Endodermal cell (in vitro differentiated cells): ENCODE results near the gene NFIA. TPM values are rescaled to one million over a fixed set of nuclear protein-coding genes. Genes with fewer than 3 reads are reported as not detected.

ENCODE experiments used
- DNase-seq: peaks from one replicate; pipeline ENCODE4 v3.0.0-alpha.2; 2017
- H3K27ac ChIP-seq: 2 replicates; pipeline ENCODE4 v1.5.1; 2013; ENCODE audit warnings: mild to moderate bottlenecking, low read depth, low read length, moderate library complexity
- H3K27me3 ChIP-seq: 2 replicates; pipeline ENCODE4 v1.6.1; 2013; ENCODE audit warnings: mild to moderate bottlenecking, low read length, moderate library complexity; ENCODE audit not compliant: insufficient read depth, control insufficient read depth, poor library complexity, severe bottlenecking
- H3K36me3 ChIP-seq: 2 replicates; pipeline ENCODE4 v1.7.0; 2013; ENCODE audit warnings: mild to moderate bottlenecking, low read length, moderate library complexity; ENCODE audit not compliant: control insufficient read depth, insufficient read depth
- H3K4me1 ChIP-seq: one replicate; pipeline ENCODE4 v1.7.0; 2013; ENCODE audit warnings: low read length; ENCODE audit not compliant: control insufficient read depth, insufficient read depth
- H3K4me3 ChIP-seq: 2 replicates; pipeline ENCODE4 v1.5.1; 2013; ENCODE audit warnings: mild to moderate bottlenecking, low read length, moderate library complexity
- H3K9ac ChIP-seq: 2 replicates; pipeline ENCODE4 v1.6.1; 2013; ENCODE audit warnings: mild to moderate bottlenecking, low read length, moderate library complexity; ENCODE audit not compliant: poor library complexity, severe bottlenecking; ENCODE audit errors: extremely low read depth
- H3K9me3 ChIP-seq: 2 replicates; pipeline ENCODE4 v1.6.1; 2013; ENCODE audit warnings: mild to moderate bottlenecking, low read length, moderate library complexity; ENCODE audit not compliant: control insufficient read depth
- H3K27ac Mint-ChIP-seq: 2 replicates; pipeline ENCODE4 v1.8.0; 2020; ENCODE audit warnings: mixed read lengths
- H3K27me3 Mint-ChIP-seq: 2 replicates; pipeline ENCODE4 v1.8.0; 2021; ENCODE audit warnings: mild to moderate bottlenecking, mixed read lengths; ENCODE audit not compliant: insufficient read depth
- H3K36me3 Mint-ChIP-seq: 2 replicates; pipeline ENCODE4 v1.8.0; 2020; ENCODE audit warnings: low read depth, mixed read lengths
- H3K4me1 Mint-ChIP-seq: 2 replicates; pipeline ENCODE4 v1.8.0; 2020; ENCODE audit warnings: mixed read lengths
- H3K4me3 Mint-ChIP-seq: 2 replicates; pipeline ENCODE4 v1.8.0; 2020; ENCODE audit warnings: mild to moderate bottlenecking, moderate library complexity, mixed read lengths
- H3K9me3 Mint-ChIP-seq: 2 replicates; pipeline ENCODE4 v1.8.0; 2020; ENCODE audit warnings: mild to moderate bottlenecking, mixed read lengths
- CTCF ChIP-seq: fragments of 200-600 bp; sonication (generic); conservative IDR thresholded peaks from 2 replicates; pipeline ENCODE4 v1.5.0; 2021; ENCODE audit warnings: antibody characterized with exemption, mild to moderate bottlenecking
- WGBS, 2 experiments: methylation state at CpG; one replicate each; pipeline versions ENCODE4 v1.1.5 to v1.1.7; 2013; ENCODE audit warnings: missing lambda C conversion rate in 2 of 2, mixed read lengths in 1 of 2; ENCODE audit not compliant: insufficient coverage in 1 of 2, insufficient read length in 1 of 2; 5-methylcytosine and 5-hydroxymethylcytosine counted together
- total RNA-seq, 2 donors: library from RNA; stranded (reverse); fragmentation: NEBNext Ultra II Directional in 1 of 2; extraction: Animal tissue kit (Norgen Biotek cat#: 25700) in 1 of 2; gene quantifications; 2 replicates in 1 of 2; 3 replicates in 1 of 2; pipeline ENCODE4 v1.2.1, GENCODE V29; 2021

NFIA gene
- total RNA-seq, 2 donors from 2014 or later = 2.3 to 3.8 TPM

GRCh38 chr1:61387829-61388228, 305.5 kb downstream of the NFIA start:
- no peaks in the 10 kb centered on the region for H3K27me3 ChIP-seq
- peaks cover 4% of the 10 kb centered on the region for H3K4me1 ChIP-seq
- no peak overlapping the region for H3K4me3 ChIP-seq
- no peak overlapping the region for H3K9ac ChIP-seq
- DNase-seq = no peak
- H3K4me1 Mint-ChIP-seq = peaks cover 13% of the 10 kb centered on the region
- 93 to 100% methylated on average over 1 to 3 of the region's 3 CpGs for WGBS, 2 experiments
- peaks cover 14% of the 10 kb centered on the region for H3K27me3 Mint-ChIP-seq
- no peak overlapping the region for H3K27ac ChIP-seq
- no peaks in the 10 kb centered on the region for H3K36me3 Mint-ChIP-seq
- no peak overlapping the region for H3K27ac Mint-ChIP-seq
- H3K4me3 Mint-ChIP-seq = no peak overlapping the region
- H3K9me3 Mint-ChIP-seq = peaks cover 12% of the 10 kb centered on the region
- peaks cover 6% of the 10 kb centered on the region for H3K9me3 ChIP-seq
- no peaks in the 10 kb centered on the region for H3K36me3 ChIP-seq
- no peak for TF ChIP-seq CTCF

DNA sequence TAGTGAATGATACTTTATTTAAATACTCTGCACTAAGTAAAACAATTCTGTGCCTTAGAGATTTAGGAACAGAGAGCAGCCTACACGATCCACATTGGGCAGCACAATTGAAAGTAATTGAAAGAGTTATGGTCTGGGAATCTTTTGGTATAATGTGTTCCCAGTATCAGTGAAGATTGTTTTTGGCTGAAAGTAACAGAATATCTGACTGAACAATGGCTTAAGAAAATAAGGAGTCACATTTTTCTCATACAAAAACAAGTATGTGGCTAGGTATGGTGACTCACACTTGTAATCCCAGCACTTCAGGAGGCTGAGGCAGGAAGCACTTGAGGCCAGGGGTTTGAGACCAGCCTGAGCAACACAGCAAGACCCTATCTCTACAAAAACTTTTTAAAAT, 306.2 kb downstream of the NFIA start:
- no peak overlapping the region for H3K27ac Mint-ChIP-seq
- peaks cover 14% of the 10 kb centered on the region for H3K27me3 Mint-ChIP-seq
- H3K4me1 Mint-ChIP-seq = peaks cover 10% of the 10 kb centered on the region
- no peak for DNase-seq
- no peak overlapping the region for H3K4me3 Mint-ChIP-seq
- H3K9me3 ChIP-seq = peaks cover 6% of the 10 kb centered on the region
- 98% methylated on average over 1 of the region's 1 CpG; no CpG with 5 or more reads in 1 of the 2 experiments for WGBS, 2 experiments
- H3K36me3 ChIP-seq = no peaks in the 10 kb centered on the region
- H3K4me1 ChIP-seq = peaks cover 4% of the 10 kb centered on the region
- no peak overlapping the region for H3K27ac ChIP-seq
- H3K4me3 ChIP-seq = no peak overlapping the region
- no peak for TF ChIP-seq CTCF
- H3K9ac ChIP-seq = no peak overlapping the region
- H3K27me3 ChIP-seq = no peaks in the 10 kb centered on the region
- H3K9me3 Mint-ChIP-seq = peaks cover 12% of the 10 kb centered on the region
- no peaks in the 10 kb centered on the region for H3K36me3 Mint-ChIP-seq

- Histone ChIP-seq H3K4me3 (no peak overlapping the region), H3K27ac (no peak overlapping the region), H3K27me3 (no peaks in the 10 kb centered on the region), H3K9ac (no peak overlapping the region), H3K9me3 (peaks cover 6% of the 10 kb centered on the region), H3K36me3 (no peaks in the 10 kb centered on the region), H3K4me1 (peaks cover 4% of the 10 kb centered on the region)
- 92 to 93% methylated on average over 2 to 3 of the region's 3 CpGs for WGBS, 2 experiments
- no peak overlapping the region for H3K27ac Mint-ChIP-seq
- peaks cover 14% of the 10 kb centered on the region for H3K27me3 Mint-ChIP-seq
- no peak for TF ChIP-seq CTCF
- no peak overlapping the region for H3K4me3 Mint-ChIP-seq
- H3K9me3 Mint-ChIP-seq = peaks cover 12% of the 10 kb centered on the region
- peaks cover 10% of the 10 kb centered on the region for H3K4me1 Mint-ChIP-seq
- no peak for DNase-seq
- H3K36me3 Mint-ChIP-seq = no peaks in the 10 kb centered on the region
Observed at GRCh38 chr1:61389194-61389925, 307.0 kb downstream of the NFIA start.
